Measurements from ENCODE around the gene FOXF1. TPM values are rescaled to one million over a fixed set of nuclear protein-coding genes. Genes with fewer than 3 reads are reported as not detected.

Gene FOXF1
- total and polyA plus RNA-seq, 12 donors = 0.08 to 0.38 (median 0.22) TPM; not detected in 2

DNA sequence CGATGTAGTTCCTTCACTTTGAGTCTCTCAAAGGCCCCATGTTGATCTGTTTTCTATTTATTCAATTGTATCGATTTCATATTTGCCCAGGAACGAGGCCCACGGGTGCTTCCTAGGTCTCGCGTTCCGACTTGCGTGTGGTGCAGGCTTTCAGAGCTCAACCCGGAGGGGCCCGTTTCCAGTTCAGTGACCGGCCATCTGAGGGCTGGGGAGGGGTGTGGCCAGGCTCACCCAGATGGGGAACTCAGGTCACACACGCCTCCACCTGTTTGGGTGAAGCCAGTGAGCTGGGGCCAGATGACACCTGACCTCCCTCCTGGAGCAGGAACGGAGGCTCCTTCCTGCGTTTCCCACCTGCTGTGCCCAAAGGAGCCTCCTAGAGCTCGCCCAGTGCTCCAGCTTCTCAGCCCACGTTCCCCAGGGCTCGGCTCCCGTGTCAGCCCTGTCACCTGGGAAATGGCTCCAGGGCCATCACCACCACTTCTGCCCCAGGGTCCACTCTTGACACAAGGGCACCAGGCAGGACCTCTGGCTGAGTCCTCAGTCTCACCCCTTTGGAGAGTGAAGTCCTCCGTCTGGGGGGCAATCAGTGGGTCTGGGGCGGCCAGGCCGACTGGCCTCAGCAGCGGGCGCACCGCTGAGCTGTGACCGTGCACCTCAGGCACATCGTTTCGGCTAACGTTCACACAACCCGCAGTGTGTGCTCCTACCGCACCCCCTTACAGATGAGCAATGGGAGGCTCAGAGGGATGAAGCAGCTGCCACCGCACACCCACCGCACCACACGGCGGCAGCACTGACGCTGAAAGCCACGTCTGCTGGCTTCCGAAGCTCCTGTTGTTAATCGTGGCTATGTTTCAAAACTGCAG lies 18.0 kb downstream of the FOXF1 start:
- peaks cover 0 to 8% (median 0%) of the 10 kb centered on the region in 9 donors for H3K4me1 ChIP-seq
- WGBS, 2 donors = 92 to 94% methylated on average over 38 of the region's 38 CpGs
- ATAC-seq (no peak), DNase-seq (no peak)
- no peak overlapping the region for H3K27ac ChIP-seq
- TF ChIP-seq, protein P1, sequence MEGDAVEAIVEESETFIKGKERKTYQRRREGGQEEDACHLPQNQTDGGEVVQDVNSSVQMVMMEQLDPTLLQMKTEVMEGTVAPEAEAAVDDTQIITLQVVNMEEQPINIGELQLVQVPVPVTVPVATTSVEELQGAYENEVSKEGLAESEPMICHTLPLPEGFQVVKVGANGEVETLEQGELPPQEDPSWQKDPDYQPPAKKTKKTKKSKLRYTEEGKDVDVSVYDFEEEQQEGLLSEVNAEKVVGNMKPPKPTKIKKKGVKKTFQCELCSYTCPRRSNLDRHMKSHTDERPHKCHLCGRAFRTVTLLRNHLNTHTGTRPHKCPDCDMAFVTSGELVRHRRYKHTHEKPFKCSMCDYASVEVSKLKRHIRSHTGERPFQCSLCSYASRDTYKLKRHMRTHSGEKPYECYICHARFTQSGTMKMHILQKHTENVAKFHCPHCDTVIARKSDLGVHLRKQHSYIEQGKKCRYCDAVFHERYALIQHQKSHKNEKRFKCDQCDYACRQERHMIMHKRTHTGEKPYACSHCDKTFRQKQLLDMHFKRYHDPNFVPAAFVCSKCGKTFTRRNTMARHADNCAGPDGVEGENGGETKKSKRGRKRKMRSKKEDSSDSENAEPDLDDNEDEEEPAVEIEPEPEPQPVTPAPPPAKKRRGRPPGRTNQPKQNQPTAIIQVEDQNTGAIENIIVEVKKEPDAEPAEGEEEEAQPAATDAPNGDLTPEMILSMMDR (IDR thresholded peaks at IDR 0.05) = no peak
- H3K4me3 ChIP-seq = no peak overlapping the region
- peaks cover 0 to 11% (median 3%) of the 10 kb centered on the region in 7 donors for H3K27me3 ChIP-seq
- H3K9me3 ChIP-seq = no peaks in the 10 kb centered on the region
- H3K36me3 ChIP-seq = peaks cover 0 to 28% (median 0%) of the 10 kb centered on the region in 9 donors
- intact Hi-C loops (cut with DNase I) = no loop called here

DNA sequence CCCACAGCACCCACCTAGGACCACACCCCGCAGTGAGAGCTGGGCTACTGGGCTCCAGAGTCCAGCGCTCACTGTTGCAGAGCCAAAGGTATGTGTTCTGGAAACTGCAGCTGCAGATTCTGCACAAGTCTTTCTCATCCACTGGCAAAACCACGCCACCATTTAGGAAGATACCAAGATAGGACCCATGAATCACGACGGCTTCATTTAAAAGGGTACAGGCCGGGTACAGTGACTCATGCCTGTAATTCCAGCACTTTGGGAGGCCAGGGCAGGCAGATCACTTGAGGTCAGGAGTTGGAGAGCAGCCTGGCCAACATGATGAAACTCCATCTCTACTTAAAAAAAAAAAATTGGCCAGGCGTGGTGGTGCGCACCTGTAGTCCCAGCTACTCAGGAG lies 18.8 kb downstream of the FOXF1 start:
- Histone ChIP-seq H3K9me3 (no peaks in the 10 kb centered on the region), H3K27me3 (peaks cover 0 to 2% (median 0%) of the 10 kb centered on the region in 7 donors), H3K4me1 (peaks cover 0 to 8% (median 0%) of the 10 kb centered on the region in 9 donors), H3K36me3 (peaks cover 0 to 36% (median 0%) of the 10 kb centered on the region in 9 donors), H3K27ac (no peak overlapping the region), H3K4me3 (no peak overlapping the region)
- TF ChIP-seq, protein P1 (IDR thresholded peaks at IDR 0.05) = no peak
- WGBS, 2 donors = 83 to 90% methylated on average over 8 of the region's 8 CpGs
- intact Hi-C loops (cut with DNase I) = no loop called here
- ATAC-seq (peak in 2 of 8 donors; percentile 12 to 14), DNase-seq (no peak)

DNA sequence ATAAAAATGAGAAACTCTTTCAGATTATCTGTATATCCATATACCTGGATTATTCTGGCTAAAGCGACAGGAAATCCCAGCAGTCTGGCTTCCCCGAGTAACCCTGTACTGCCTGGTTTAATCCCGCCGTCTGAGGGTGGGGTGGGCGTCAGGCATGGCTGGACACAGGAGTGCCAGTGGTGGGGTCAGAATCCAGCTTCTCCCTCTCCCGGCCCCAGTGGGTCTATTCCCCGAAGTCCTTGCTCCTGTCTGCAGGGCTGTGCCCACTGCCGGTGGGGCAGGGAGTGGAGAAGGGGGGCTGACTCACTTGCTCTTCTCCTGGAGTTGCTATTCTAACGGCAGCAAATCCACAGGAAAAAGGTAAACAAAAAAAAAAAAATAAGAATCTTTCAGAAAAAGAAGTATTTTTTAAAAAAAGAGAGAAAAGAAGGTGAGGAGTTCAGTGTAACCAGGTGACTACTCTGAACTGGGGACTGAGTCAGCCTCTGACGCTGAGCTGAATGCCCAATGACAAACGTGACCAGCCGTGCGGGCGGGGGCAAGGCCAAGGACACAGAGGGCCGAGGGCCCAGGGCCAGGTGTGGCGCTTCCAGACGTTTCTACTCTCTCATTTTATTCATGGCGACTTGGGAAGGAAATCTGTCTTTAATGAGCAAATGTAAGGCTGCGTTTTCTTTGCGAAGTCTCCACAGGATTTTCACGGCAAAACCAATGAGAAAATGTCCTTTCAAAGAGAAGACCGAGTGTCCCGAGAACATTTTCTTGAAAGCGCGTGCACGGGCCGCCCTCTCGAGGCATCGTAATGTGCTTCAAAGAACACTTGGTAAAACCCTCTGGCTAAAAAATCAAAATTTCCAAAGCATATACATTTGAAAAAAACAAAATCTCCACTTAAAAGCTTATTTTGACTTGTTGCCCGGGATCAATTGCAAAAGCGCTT lies 20.2 kb downstream of the FOXF1 start:
- H3K36me3 ChIP-seq = peaks cover 0 to 50% (median 0%) of the 10 kb centered on the region in 9 donors
- H3K9me3 ChIP-seq = no peaks in the 10 kb centered on the region
- no peak for DNase-seq
- H3K4me3 ChIP-seq = no peak overlapping the region
- 87 to 88% methylated on average over 31 of the region's 31 CpGs for WGBS, 2 donors
- intact Hi-C loops (cut with DNase I) = no loop called here
- H3K4me1 ChIP-seq = peaks cover 0 to 8% (median 0%) of the 10 kb centered on the region in 9 donors
- peak overlapping the region in 1 of 10 donors; percentile 26 for H3K27ac ChIP-seq
- H3K27me3 ChIP-seq = no peaks in the 10 kb centered on the region
- no peak for ATAC-seq
- TF ChIP-seq, protein P1 (IDR thresholded peaks at IDR 0.05) = no peak

DNA sequence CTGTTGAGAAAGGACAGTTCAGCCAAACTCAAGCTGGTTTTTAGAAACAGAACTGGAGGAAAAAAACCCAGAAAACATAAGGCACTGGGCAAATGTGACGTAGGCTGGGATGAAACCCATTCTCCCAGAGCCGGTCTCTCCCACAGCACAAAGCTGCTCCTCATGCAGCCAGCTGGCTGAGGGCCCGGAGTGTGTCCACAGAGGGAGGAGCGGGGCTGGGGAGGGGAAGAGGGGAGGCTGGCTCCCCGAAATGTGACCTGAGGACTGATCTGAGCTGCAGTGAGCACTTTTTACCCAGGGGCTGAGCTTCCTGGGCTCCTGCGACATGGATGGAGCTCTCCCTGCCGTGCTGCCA lies 20.8 kb downstream of the FOXF1 start:
- intact Hi-C loops (cut with DNase I) = no loop called here
- 60 to 72% methylated on average over 7 of the region's 7 CpGs for WGBS, 2 donors
- Histone ChIP-seq H3K9me3 (no peaks in the 10 kb centered on the region), H3K27me3 (no peaks in the 10 kb centered on the region), H3K36me3 (peaks cover 0 to 56% (median 0%) of the 10 kb centered on the region in 9 donors), H3K4me3 (no peak overlapping the region), H3K27ac (peak overlapping the region in 1 of 10 donors; percentile 26), H3K4me1 (peaks cover 0 to 8% (median 0%) of the 10 kb centered on the region in 9 donors)
- peak in 7 of 8 donors; percentile 57 to 79 (median 74) for ATAC-seq
- peak; percentile 50 to 69 for DNase-seq
- TF ChIP-seq, protein P1 (IDR thresholded peaks at IDR 0.05) = no peak
